Bone marrow (tissue), 2 donors: ENCODE data around the gene POC1A.

Source experiments
- DNase-seq, 2 donors: peaks; one replicate each; lab custom pipeline; 2025; lab: John Stamatoyannopoulos, UW

Gene POC1A

GRCh38 chr3:52099001-52099401 lies 55.2 kb downstream of the POC1A start:
- DNase-seq = no peak

GRCh38 chr3:52097851-52098507 lies 56.2 kb downstream of the POC1A start:
- no peak for DNase-seq

- no peak for DNase-seq
These were observed 58.0 kb downstream of the POC1A start for GRCh38 chr3:52095990-52096775.

- DNase-seq = no peak
These were observed 59.4 kb downstream of the POC1A start for GRCh38 chr3:52094571-52095485.

- DNase-seq = no peak
These were observed 60.3 kb downstream of the POC1A start for GRCh38 chr3:52093756-52094545.

- no peak for DNase-seq
These were observed 61.3 kb downstream of the POC1A start for GRCh38 chr3:52092891-52093290.

- no peak for DNase-seq
These were observed 62.0 kb downstream of the POC1A start for GRCh38 chr3:52092271-52092660.

GRCh38 chr3:52091586-52092270 lies 62.5 kb downstream of the POC1A start:
- DNase-seq = no peak

GRCh38 chr3:52090933-52091468 lies 63.2 kb downstream of the POC1A start:
- DNase-seq = no peak

GRCh38 chr3:52090131-52090932 lies 63.9 kb downstream of the POC1A start:
- no peak for DNase-seq

GRCh38 chr3:52089691-52090090 lies 64.5 kb downstream of the POC1A start:
- no peak for DNase-seq

GRCh38 chr3:52088445-52089367 lies 65.5 kb downstream of the POC1A start:
- DNase-seq = peak in 1 of 2 donors; percentile 21

- DNase-seq = no peak
These were observed 66.5 kb downstream of the POC1A start for GRCh38 chr3:52087731-52088130.

GRCh38 chr3:52086976-52087663 lies 67.1 kb downstream of the POC1A start:
- peak in 1 of 2 donors; percentile 76 for DNase-seq

GRCh38 chr3:52086461-52086860 lies 67.8 kb downstream of the POC1A start:
- no peak for DNase-seq

- no peak for DNase-seq
These were observed 68.4 kb downstream of the POC1A start for GRCh38 chr3:52085681-52086282.

- DNase-seq = no peak
These were observed 69.1 kb downstream of the POC1A start for GRCh38 chr3:52084954-52085680.
